ENCODE measurements around the gene TBXAS1. TPM values are rescaled to one million over a fixed set of nuclear protein-coding genes. Genes with fewer than 3 reads are reported as not detected.

Gene TBXAS1
- total RNA-seq, 2 donors from 2014 or later, result 3.6 to 10.6 TPM

DNA sequence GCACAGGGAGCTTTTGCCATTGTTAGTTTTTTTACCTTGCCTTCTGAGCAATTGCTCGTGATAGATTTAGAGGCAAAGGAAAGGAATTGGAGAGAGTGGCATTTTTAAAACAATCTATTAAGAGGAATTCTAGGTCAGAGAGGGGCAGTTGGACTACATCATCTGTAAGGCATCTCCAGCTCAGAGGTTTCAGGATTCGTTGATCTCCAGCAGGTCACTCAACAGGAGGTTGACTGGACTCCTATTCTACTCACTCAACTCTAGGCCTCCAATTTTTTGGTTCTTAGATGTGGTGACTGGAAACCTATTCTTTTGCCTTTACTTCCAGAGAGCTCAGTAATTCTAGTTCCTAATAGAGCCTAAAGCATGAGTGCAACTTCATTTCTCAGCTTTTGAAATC is 42.8 kb downstream of the TBXAS1 start:
- intact Hi-C loops (cut with DNase I), result no loop called here
- Histone ChIP-seq H3K27ac (no peak overlapping the region), H3K4me1 (peaks cover 8% of the 10 kb centered on the region), H3K9me3 (no peaks in the 10 kb centered on the region), H3K4me3 (no peak overlapping the region), H3K27me3 (no peaks in the 10 kb centered on the region), H3K36me3 (replicated peaks in 1 of 2; ENCODE audit: insufficient read depth in 1 of 2, low read depth in 2 of 2) (no peaks in the 10 kb centered on the region)
- no peak for TF ChIP-seq POLR2A (IDR thresholded peaks at IDR 0.05)
- TF ChIP-seq, protein P1, sequence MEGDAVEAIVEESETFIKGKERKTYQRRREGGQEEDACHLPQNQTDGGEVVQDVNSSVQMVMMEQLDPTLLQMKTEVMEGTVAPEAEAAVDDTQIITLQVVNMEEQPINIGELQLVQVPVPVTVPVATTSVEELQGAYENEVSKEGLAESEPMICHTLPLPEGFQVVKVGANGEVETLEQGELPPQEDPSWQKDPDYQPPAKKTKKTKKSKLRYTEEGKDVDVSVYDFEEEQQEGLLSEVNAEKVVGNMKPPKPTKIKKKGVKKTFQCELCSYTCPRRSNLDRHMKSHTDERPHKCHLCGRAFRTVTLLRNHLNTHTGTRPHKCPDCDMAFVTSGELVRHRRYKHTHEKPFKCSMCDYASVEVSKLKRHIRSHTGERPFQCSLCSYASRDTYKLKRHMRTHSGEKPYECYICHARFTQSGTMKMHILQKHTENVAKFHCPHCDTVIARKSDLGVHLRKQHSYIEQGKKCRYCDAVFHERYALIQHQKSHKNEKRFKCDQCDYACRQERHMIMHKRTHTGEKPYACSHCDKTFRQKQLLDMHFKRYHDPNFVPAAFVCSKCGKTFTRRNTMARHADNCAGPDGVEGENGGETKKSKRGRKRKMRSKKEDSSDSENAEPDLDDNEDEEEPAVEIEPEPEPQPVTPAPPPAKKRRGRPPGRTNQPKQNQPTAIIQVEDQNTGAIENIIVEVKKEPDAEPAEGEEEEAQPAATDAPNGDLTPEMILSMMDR (IDR thresholded peaks at IDR 0.05), result no peak
- DNase-seq (no peak), ATAC-seq (no peak)
- 68 to 72% methylated on average over 2 of the region's 2 CpGs for WGBS, 2 donors

DNA sequence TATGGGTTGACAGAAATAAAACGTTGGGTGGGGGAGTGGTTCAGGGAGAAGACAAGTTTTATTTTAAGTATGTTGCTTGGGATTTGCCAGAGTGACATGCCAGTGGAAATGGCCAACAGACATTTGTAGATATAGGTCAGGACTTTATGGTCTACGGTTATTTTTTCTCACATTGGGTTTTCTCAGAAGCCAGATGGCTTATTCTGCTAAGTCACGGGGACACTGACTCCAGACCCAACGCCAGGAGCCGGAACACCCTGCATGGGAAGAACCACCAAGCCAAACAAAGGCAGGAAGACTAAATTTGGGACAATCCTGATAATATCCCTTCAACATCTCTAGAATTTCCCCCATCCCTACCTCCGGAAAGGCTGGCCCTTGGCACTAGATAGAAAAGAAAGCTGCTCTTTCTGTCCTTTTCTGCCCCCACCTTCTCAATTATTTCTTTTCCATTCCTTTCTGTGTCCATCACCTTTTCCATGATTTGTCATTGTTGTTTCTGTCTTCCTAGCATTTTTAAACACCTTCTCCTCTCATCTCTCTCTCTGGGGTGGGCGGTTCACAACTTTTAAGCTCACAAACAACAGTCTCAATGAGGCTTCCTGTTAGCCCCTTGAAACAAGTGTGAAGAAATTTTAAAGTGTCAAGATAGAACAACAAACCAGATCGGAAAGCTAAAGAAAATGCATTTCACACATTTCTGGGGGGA is 44.7 kb downstream of the TBXAS1 start:
- DNase-seq (no peak), ATAC-seq (no peak)
- peaks cover 8% of the 10 kb centered on the region for H3K4me1 ChIP-seq
- no peaks in the 10 kb centered on the region for H3K27me3 ChIP-seq
- WGBS, 2 donors, result 79 to 85% methylated on average over 8 of the region's 8 CpGs
- H3K9me3 ChIP-seq, result no peaks in the 10 kb centered on the region
- H3K4me3 ChIP-seq, result no peak overlapping the region
- intact Hi-C loops (cut with DNase I), result no loop called here
- no peaks in the 10 kb centered on the region for H3K36me3 ChIP-seq (replicated peaks in 1 of 2; ENCODE audit: insufficient read depth in 1 of 2, low read depth in 2 of 2)
- TF ChIP-seq, protein P1 (IDR thresholded peaks at IDR 0.05), result no peak
- TF ChIP-seq POLR2A (IDR thresholded peaks at IDR 0.05), result no peak
- no peak overlapping the region for H3K27ac ChIP-seq

DNA sequence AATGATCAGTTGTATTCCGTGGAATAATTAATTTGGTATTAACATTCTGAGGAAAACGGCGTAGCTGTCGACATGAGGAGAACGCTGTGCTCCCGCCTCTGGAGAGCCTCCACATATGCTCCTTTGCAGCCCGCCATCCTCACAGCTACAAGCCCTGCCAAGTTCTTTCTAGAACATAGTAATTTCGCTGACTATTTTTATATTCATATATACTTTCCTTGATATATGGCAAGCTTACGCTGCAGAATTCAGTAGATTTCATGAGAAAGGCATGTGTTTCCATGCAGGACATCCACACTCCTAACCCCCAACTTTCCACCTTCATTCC is 45.2 kb downstream of the TBXAS1 start:
- H3K36me3 ChIP-seq (replicated peaks in 1 of 2; ENCODE audit: insufficient read depth in 1 of 2, low read depth in 2 of 2), result no peaks in the 10 kb centered on the region
- 90 to 93% methylated on average over 9 of the region's 9 CpGs for WGBS, 2 donors
- H3K27me3 ChIP-seq, result no peaks in the 10 kb centered on the region
- H3K27ac ChIP-seq, result no peak overlapping the region
- no peaks in the 10 kb centered on the region for H3K9me3 ChIP-seq
- TF ChIP-seq, protein P1 (IDR thresholded peaks at IDR 0.05), result no peak
- no peak for TF ChIP-seq POLR2A (IDR thresholded peaks at IDR 0.05)
- H3K4me3 ChIP-seq, result no peak overlapping the region
- intact Hi-C loops (cut with DNase I), result no loop called here
- DNase-seq (no peak), ATAC-seq (no peak)
- peaks cover 8% of the 10 kb centered on the region for H3K4me1 ChIP-seq

DNA sequence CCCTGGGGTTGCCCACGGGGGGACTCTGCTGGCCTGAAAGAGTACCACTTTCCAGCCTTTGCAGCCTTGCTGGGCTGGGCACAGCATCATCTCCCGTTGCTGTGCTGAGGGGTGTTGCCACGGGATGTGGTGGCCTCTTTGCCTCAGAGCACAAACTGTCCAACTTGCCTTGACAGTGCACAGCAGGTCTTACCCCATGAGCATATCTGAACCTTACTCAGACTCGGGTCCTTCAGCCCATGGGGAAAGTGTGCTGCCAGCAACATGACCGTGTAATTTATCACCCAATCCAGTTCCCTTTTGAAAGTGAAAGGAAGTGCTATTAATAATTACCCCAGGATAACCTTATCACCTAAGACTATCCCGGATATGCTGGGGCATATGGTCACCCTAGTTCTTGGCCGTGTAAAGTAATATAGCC is 46.8 kb downstream of the TBXAS1 start:
- peak; percentile 28 to 64 (median 46) for DNase-seq
- peak; percentile 92 for ATAC-seq
- TF ChIP-seq, protein P1 (IDR thresholded peaks at IDR 0.05), result no peak
- peak in 1 of 3 donors; percentile 12 for TF ChIP-seq POLR2A (IDR thresholded peaks at IDR 0.05)
- Histone ChIP-seq H3K4me1 (peaks cover 8% of the 10 kb centered on the region), H3K27me3 (no peaks in the 10 kb centered on the region), H3K4me3 (no peak overlapping the region), H3K9me3 (no peaks in the 10 kb centered on the region), H3K36me3 (replicated peaks in 1 of 2; ENCODE audit: insufficient read depth in 1 of 2, low read depth in 2 of 2) (no peaks in the 10 kb centered on the region), H3K27ac (peak overlapping the region in 2 of 4 donors; percentile 27 to 53)
- WGBS, 2 donors, result 18 to 21% methylated on average over 6 to 7 of the region's 7 CpGs
- intact Hi-C loops (cut with DNase I), result no loop called here
